Trophoblast cell (in vitro differentiated cells and primary cell): Measurements from ENCODE around the gene REXO2.

ENCODE experiments used
- DNase-seq, 2 donors: peaks; one replicate each; pipeline ENCODE4 v3.0.0-alpha.2; 2016
- H2AFZ ChIP-seq: 2 replicates; pipeline ENCODE4 v1.6.1; 2013; ENCODE audit warnings: low read length, moderate library complexity, mild to moderate bottlenecking; ENCODE audit not compliant: insufficient read depth, poor library complexity
- H2AK5ac ChIP-seq: 2 replicates; pipeline ENCODE4 v1.6.1; 2013; ENCODE audit warnings: mild to moderate bottlenecking, low read length
- H2BK120ac ChIP-seq: 2 replicates; pipeline ENCODE4 v1.6.1; 2013; ENCODE audit warnings: low read length, mild to moderate bottlenecking, moderate library complexity; ENCODE audit not compliant: insufficient read depth, poor library complexity
- H2BK12ac ChIP-seq: 2 replicates; pipeline ENCODE4 v1.6.1; 2013; ENCODE audit warnings: mild to moderate bottlenecking, low read length, moderate library complexity
- H2BK5ac ChIP-seq: 2 replicates; pipeline ENCODE4 v1.6.1; 2013; ENCODE audit warnings: low read length, low read depth, moderate library complexity, mild to moderate bottlenecking; ENCODE audit not compliant: poor library complexity
- H3K14ac ChIP-seq: 2 replicates; pipeline ENCODE4 v1.6.1; 2013; ENCODE audit warnings: mild to moderate bottlenecking, low read length
- H3K18ac ChIP-seq: 2 replicates; pipeline ENCODE4 v1.6.1; 2013; ENCODE audit warnings: mild to moderate bottlenecking, low read length
- H3K23ac ChIP-seq: 2 replicates; pipeline ENCODE4 v1.6.1; 2013; ENCODE audit warnings: low read length
- H3K27ac ChIP-seq: 2 replicates; pipeline ENCODE4 v1.5.1; 2013; ENCODE audit warnings: low read depth, mild to moderate bottlenecking, inconsistent platforms, low read length, moderate library complexity
- H3K27me3 ChIP-seq: 2 replicates; pipeline ENCODE4 v1.6.1; 2013; ENCODE audit warnings: inconsistent platforms, mild to moderate bottlenecking, low read length, moderate library complexity; ENCODE audit not compliant: insufficient read depth
- H3K36me3 ChIP-seq, 2 experiments: 1 replicate in 1 of 2; 2 replicates in 1 of 2; pipeline ENCODE4 v1.6.1; 2013; ENCODE audit warnings: low read length in 2 of 2, mild to moderate bottlenecking in 2 of 2, moderate library complexity in 1 of 2; ENCODE audit not compliant: insufficient read depth in 2 of 2, control insufficient read depth in 1 of 2
- H3K4ac ChIP-seq: 2 replicates; pipeline ENCODE4 v1.6.1; 2013; ENCODE audit warnings: low read depth, mild to moderate bottlenecking, low read length, moderate library complexity
- H3K4me1 ChIP-seq, 2 experiments: 1 replicate in 1 of 2; 2 replicates in 1 of 2; pipeline ENCODE4 v1.6.1; 2013; ENCODE audit warnings: low read length in 2 of 2, mild to moderate bottlenecking in 2 of 2, moderate library complexity in 1 of 2; ENCODE audit not compliant: insufficient read depth in 2 of 2, control insufficient read depth in 1 of 2
- H3K4me2 ChIP-seq: 2 replicates; pipeline ENCODE4 v1.6.1; 2013; ENCODE audit warnings: inconsistent platforms, mild to moderate bottlenecking, low read length, moderate library complexity
- H3K4me3 ChIP-seq: 2 replicates; pipeline ENCODE4 v1.5.1; 2013; ENCODE audit warnings: mild to moderate bottlenecking, low read depth, low read length, inconsistent platforms
- H3K79me1 ChIP-seq: one replicate; pipeline ENCODE4 v1.6.1; 2013; ENCODE audit warnings: low read length
- H3K79me2 ChIP-seq: 2 replicates; pipeline ENCODE4 v1.6.1; 2013; ENCODE audit warnings: low read length, mild to moderate bottlenecking; ENCODE audit not compliant: control insufficient read depth, insufficient read depth, poor library complexity
- H3K9ac ChIP-seq: 2 replicates; pipeline ENCODE4 v1.6.1; 2013; ENCODE audit warnings: mild to moderate bottlenecking, low read length
- H3K9me3 ChIP-seq: 2 replicates; pipeline ENCODE4 v1.6.1; 2013; ENCODE audit warnings: low read depth, mild to moderate bottlenecking, control low read depth, inconsistent platforms, low read length; ENCODE audit not compliant: insufficient read depth
- H4K12ac ChIP-seq: 2 replicates; pipeline ENCODE4 v1.6.1; 2013; ENCODE audit warnings: low read depth, mild to moderate bottlenecking, low read length, moderate library complexity
- H4K8ac ChIP-seq: 2 replicates; pipeline ENCODE4 v1.6.1; 2013; ENCODE audit warnings: low read depth, mild to moderate bottlenecking, low read length, moderate library complexity
- H4K91ac ChIP-seq: one replicate; pipeline ENCODE4 v1.6.1; 2013; ENCODE audit warnings: low read depth, mild to moderate bottlenecking, low read length, moderate library complexity
- WGBS: extraction: QIAGEN DNeasy Blood & Tissue Kit; methylation state at CpG from one replicate; pipeline ENCODE4 v1.1.7; 2013; ENCODE audit warnings: missing lambda C conversion rate; ENCODE audit not compliant: insufficient read length, insufficient coverage; ENCODE audit errors: extremely low coverage; 5-methylcytosine and 5-hydroxymethylcytosine counted together

The REXO2 gene

DNA sequence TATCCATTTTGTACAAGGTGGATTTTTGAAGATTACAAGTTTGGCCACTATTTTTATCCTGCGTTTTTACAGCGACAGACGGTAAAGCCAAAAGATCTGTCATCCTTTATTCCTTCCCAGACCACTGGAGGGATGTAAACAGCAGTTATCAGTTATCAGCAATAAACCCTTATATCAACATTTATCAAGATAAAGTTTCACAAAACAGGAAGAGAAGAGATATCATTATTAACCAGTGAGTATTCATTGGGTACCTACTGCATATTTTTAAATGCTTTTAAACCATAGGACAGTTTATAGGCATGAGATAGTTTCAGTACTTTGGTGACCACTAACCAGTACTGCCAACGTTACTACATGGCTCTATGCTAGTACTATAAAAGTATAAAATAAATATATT, 5.9 kb upstream of the REXO2 start:
- Histone ChIP-seq H4K91ac (no peak overlapping the region), H3K27ac (no peak overlapping the region), H3K4me1 (peaks cover under 1% of the 10 kb centered on the region in 2 experiments), H2BK5ac (no peak overlapping the region), H3K4ac (no peak overlapping the region), H3K23ac (no peak overlapping the region), H2BK12ac (no peak overlapping the region), H3K18ac (no peak overlapping the region), H3K36me3 (peaks cover 0 to 4% of the 10 kb centered on the region in 2 experiments), H3K79me2 (no peaks in the 10 kb centered on the region), H3K14ac (no peak overlapping the region), H3K9me3 (peaks cover 2% of the 10 kb centered on the region), H4K12ac (no peak overlapping the region), H2AFZ (no peak overlapping the region), H2AK5ac (no peak overlapping the region), H3K79me1 (peaks cover under 1% of the 10 kb centered on the region), H4K8ac (no peak overlapping the region), H3K27me3 (no peaks in the 10 kb centered on the region), H3K4me2 (no peak overlapping the region), H3K9ac (no peak overlapping the region), H2BK120ac (no peak overlapping the region), H3K4me3 (no peak overlapping the region)
- DNase-seq: no peak
- WGBS: no CpG with 5 or more reads among the region's 4 CpGs

GRCh38 chr11:114438303-114438702, 964 bp upstream of the REXO2 start:
- Histone ChIP-seq H3K36me3 (peaks cover 0 to 4% of the 10 kb centered on the region in 2 experiments), H4K91ac (peak overlapping the region; percentile 85), H3K79me2 (peaks cover 10% of the 10 kb centered on the region), H3K79me1 (peaks cover 12% of the 10 kb centered on the region), H3K4me1 (peaks cover 4 to 6% of the 10 kb centered on the region in 2 experiments), H4K12ac (no peak overlapping the region), H2BK12ac (no peak overlapping the region), H3K4ac (no peak overlapping the region), H3K18ac (no peak overlapping the region), H3K9ac (no peak overlapping the region), H3K27ac (peak overlapping the region; percentile 76), H2BK5ac (peak overlapping the region; percentile 58), H2AK5ac (no peak overlapping the region), H2AFZ (no peak overlapping the region), H3K4me3 (no peak overlapping the region), H2BK120ac (peak overlapping the region; percentile 14), H4K8ac (peak overlapping the region; percentile 22), H3K9me3 (peaks cover 3% of the 10 kb centered on the region), H3K4me2 (peak overlapping the region; percentile 60), H3K23ac (no peak overlapping the region), H3K14ac (no peak overlapping the region), H3K27me3 (no peaks in the 10 kb centered on the region)
- peak; percentile 82 to 92 for DNase-seq
- no CpG with 5 or more reads among the region's 6 CpGs for WGBS

DNA sequence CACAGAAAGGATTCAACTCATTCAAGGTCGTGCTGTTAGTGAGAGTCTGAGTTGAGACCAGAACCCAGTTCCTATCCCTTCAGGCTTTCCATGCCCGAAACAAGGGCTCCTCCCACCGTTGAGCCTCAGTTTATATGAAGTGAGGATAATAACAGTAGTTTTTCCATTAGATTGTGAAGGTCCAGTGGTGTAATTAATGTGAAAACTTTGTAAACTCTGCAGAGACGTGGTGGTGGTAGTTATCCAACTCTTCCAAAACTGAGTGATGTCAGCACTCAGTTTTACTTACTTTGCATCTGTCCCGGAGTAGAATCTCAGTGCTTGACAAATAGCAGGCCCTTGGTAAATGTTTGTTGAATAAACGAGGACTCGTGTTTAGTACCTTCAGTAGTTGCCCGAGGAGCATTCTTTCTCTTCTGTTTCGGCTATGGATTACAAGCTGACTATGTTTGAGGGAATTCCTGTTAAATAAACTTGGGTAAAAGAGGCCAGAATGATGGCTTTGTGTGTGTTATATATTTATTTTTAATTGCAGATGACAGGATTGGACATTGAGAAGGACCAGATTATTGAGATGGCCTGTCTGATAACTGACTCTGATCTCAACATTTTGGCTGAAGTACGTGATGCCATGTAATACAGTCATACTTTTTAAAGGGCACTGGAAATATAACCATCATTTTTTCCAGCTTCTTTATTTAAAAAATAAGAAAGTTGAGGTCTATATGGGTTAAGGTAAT, 1.0 kb downstream of the REXO2 start:
- peak overlapping the region; percentile 66 for H2BK12ac ChIP-seq
- no CpG with 5 or more reads among the region's 10 CpGs for WGBS
- peaks cover 10% of the 10 kb centered on the region for H3K79me2 ChIP-seq
- H3K36me3 ChIP-seq: peaks cover 0 to 2% of the 10 kb centered on the region in 2 experiments
- H3K9ac ChIP-seq: peak overlapping the region; percentile 95
- peak; percentile 7 to 42 for DNase-seq
- H3K27me3 ChIP-seq: no peaks in the 10 kb centered on the region
- no peak overlapping the region for H3K23ac ChIP-seq
- H3K14ac ChIP-seq: peak overlapping the region; percentile 83
- H2BK120ac ChIP-seq: peak overlapping the region; percentile 82
- H3K4me1 ChIP-seq: peaks cover 6 to 11% of the 10 kb centered on the region in 2 experiments
- peak overlapping the region; percentile 92 for H3K27ac ChIP-seq
- H3K4me3 ChIP-seq: peak overlapping the region; percentile 99
- H3K4me2 ChIP-seq: peak overlapping the region; percentile 71
- H2AFZ ChIP-seq: no peak overlapping the region
- no peak overlapping the region for H2AK5ac ChIP-seq
- H4K12ac ChIP-seq: peak overlapping the region; percentile 64
- peak overlapping the region; percentile 86 for H4K91ac ChIP-seq
- peak overlapping the region; percentile 89 for H3K18ac ChIP-seq
- peak overlapping the region; percentile 91 for H3K4ac ChIP-seq
- H4K8ac ChIP-seq: peak overlapping the region; percentile 67
- peaks cover 2% of the 10 kb centered on the region for H3K9me3 ChIP-seq
- peak overlapping the region; percentile 86 for H2BK5ac ChIP-seq
- H3K79me1 ChIP-seq: peaks cover 12% of the 10 kb centered on the region

GRCh38 chr11:114440971-114441763, 1.9 kb downstream of the REXO2 start:
- Histone ChIP-seq H3K4me3 (no peak overlapping the region), H3K27me3 (no peaks in the 10 kb centered on the region), H2BK12ac (no peak overlapping the region), H4K91ac (no peak overlapping the region), H2AK5ac (no peak overlapping the region), H2AFZ (no peak overlapping the region), H4K12ac (no peak overlapping the region), H3K79me1 (peaks cover 12% of the 10 kb centered on the region), H3K4me1 (peaks cover 6 to 11% of the 10 kb centered on the region in 2 experiments), H3K18ac (no peak overlapping the region), H3K4ac (peak overlapping the region; percentile 75), H4K8ac (no peak overlapping the region), H3K27ac (no peak overlapping the region), H3K9ac (no peak overlapping the region), H3K14ac (no peak overlapping the region), H2BK5ac (no peak overlapping the region), H3K9me3 (peaks cover 2% of the 10 kb centered on the region), H3K23ac (no peak overlapping the region), H3K36me3 (peaks cover 0 to 2% of the 10 kb centered on the region in 2 experiments), H3K4me2 (peak overlapping the region; percentile 64), H2BK120ac (no peak overlapping the region), H3K79me2 (peaks cover 10% of the 10 kb centered on the region)
- DNase-seq: no peak
- no CpG with 5 or more reads among the region's 7 CpGs for WGBS
